SIG-M5 treated with dmso at 0.1 percent for 504 hours (cell line): ENCODE data around the gene MBNL3.
A peak's percentile ranks its signal among the peaks of the same experiment; 100 is the strongest.

Source experiments
- DNase-seq: peaks from one replicate; lab custom pipeline; 2025; ENCODE audit not compliant: unreplicated experiment; lab: John Stamatoyannopoulos, UW

The MBNL3 gene

DNA sequence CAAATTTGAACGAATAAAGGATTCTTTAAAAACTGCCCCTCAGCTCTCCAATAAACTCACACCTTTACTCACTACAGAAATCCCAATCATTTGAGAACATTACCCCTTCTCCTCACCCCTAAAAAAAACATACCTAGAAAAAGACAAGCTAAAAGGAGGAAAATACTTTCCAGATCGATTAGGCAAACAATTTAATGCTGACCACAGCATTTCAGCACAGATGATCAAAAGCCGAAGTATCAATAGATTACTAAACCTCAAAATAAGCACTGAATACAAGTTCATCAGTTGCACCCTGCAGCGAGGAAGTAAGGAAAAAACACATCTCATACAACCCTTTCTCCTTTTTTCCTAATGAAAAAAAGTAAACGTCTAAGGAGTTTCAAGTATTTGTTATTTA is 65.5 kb downstream of the MBNL3 start:
- no peak for DNase-seq

DNA sequence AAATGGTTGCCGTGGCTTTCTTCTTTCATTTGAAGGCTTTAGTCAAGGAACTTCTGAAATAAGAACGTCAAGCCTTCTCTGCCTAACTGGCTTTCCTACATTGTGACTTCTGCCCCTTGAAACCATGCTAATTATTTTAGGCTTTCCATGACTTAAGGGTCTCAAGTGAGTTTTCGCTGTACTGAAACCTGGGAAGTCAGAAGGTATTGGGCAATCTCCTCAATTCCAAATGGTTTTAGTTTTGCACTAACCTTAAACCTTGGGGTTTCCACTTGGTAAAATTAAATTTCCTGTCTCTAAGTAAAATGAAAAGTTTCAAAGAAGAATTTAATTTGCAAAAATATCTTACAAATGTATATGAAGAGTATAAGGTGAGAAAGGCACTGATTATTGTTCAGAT is 73.8 kb downstream of the MBNL3 start:
- DNase-seq: no peak

DNA sequence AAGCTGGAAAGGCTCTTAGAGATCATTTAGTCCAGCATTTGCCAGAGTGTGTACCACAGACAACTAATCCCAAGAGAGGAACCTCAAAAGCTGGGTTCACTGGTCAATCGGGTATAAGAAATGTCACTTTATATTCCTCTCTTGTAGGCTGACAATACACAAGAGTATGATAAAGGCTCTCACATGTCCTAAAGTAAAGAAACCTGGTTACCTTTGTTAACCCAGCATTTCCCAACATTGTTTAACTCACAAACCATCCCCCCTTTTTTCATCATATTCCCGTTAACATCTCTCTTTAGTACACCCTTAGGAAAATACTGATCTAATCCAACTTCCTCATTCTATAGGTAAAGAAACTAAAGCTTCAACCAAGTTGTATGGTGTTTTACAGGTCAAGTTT is 74.4 kb downstream of the MBNL3 start:
- no peak for DNase-seq

DNA sequence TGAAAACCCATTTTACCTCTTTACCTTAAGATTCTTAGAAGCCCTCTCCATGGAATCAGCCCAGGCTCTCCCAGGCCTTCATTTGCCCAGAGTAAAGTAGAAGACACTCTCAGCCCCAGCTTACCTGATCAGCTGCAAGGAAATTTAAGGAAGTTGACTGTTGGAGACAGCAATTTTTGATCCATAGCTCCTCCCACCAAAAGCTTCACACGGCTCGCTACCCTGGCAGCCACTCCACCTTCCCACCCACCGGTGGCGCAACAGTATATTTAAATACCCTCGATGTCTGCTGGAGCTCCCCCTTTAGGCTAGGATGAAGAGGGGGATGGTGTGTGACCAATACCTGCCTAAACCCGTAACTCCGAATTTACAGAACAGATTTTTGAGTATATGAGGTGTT is 75.4 kb downstream of the MBNL3 start:
- DNase-seq: no peak

DNA sequence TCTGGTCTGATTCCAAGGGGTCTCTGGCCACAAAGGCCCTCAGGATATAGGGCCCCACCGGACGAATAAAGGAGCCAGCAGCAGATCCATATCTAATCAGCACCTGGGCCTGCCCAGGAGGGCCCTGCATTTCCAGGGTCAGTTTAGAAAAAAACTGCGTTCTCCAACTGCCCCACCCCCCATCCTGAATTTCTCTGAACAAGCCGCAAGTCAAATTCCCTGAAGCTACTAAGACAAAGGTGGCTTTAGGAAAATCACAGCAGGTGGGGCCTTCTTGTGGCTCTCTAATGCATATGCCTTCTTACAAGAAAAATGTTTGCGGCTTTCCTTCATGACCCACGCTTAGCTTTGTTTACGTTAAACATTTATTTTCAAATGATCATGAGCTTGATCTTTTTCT is 76.6 kb downstream of the MBNL3 start:
- DNase-seq: no peak

DNA sequence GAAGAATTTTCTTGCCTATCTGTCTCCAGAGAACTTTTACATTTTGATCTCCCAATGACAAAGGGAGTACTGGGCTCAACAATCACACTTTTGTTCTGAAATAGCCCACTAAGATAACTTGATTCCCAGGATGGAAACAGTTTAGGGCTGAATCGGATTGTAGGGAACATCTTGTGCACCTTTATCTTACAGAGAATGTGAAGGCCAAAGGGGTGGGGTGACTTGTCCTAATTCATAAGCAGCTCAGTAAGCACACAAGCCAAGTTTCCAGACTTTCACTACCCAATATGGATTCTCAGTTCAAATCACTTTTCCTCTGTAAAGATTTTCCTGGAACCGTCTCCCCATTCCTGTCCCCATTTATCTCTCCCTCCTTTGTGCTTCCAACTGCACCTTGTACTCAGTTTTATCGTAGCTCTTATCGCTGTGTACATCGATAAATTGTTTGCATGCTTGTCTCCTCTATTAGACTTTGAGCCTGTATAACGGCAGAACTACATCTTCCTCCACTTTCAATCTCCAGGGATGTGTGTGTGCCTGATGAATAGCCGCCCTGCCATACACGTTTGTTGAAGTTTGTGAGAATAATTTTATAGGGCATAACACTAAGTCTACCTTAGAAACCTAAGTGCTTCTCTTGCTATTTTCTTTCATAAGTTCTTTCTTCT is 77.4 kb downstream of the MBNL3 start:
- no peak for DNase-seq

DNA sequence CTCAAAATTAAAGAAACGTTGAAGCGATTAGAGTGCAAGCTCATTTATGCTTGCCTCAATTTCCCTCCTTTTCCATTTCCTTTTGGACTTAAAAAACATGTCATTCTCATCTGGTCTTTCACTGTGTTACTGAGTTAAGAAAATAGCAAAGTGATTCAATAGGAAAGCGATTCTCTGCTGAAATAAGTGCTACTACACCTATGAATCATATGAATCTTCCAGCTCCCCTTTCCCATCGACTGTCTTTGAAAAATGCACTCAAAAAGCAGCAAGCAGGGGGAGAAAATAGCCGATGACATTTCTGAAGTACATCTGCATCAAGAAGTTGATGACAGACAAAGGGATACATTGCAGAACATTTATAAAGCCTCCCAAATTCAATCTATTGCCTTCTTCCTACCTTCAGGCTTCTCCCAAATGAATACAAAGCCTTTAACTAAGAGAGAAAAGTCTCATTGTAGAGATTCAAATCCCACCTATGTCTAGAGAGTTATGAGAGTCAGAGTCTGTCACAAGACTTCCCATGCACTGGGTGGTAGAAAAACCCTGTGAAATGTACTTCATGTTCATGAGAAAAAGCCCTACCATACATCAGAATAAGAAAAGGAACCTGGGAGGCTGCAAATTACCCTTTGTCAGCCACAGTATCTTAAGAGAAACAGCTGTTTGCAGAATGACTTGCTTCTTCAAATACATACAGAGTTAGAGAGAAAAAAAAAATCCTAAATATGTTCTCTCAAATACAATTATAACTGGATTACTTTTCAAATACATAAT is 78.9 kb downstream of the MBNL3 start:
- DNase-seq: no peak

DNA sequence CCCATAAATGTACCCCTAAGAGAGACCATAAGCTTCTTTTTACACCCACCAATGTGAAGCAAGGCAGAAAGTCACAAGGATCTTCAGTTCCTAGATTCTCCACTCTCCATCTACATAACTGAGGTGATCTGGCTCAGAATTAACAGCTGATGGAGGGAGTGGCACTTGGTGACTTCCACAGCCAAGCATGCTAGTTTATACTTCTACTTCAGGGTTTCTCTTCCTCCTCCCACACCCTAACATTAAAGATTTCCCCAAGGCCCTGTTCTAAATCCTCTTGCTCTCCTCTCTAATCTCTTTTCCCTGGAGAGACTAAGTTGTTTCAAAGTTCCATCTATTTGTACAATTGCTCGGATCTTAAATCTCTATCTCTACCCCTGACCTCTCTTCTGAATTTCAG is 81.1 kb downstream of the MBNL3 start:
- no peak for DNase-seq

DNA sequence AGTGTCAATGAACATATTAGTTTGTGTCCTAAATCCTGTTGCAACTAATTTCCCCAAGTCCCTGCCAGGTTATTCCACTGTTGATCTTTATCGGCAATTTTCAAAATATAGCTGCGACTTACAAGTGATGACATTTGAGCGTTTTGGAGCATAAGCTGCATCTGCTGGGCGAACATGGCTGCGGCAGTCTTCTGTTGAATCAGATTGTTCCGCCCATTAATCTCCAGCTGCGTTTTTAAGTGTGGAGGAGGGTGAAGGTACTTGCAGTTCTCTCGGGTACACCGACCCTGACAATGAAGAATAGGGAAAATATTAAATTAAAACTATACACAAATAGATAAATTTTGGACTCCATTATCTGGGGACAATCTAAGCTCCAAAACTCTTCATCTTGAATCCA is 82.7 kb downstream of the MBNL3 start:
- no peak for DNase-seq

DNA sequence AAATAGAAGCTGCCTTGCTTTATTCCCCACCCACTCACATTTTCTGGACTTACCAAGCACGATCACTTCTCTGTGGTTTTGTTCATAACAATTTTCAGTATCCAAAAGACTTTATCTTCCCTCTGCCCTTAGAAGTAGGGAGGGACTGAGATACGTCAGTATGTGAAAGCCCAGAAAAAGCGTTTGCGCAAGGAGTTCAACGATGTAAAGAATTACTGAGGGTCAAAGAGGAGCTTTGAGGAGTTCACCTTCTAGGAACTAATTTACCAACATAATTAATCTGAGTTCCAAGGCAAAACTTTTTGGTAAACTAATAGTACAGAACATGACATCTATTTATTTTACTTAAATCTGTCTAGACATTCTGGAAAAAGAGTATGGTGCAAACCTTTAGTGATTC is 84.6 kb downstream of the MBNL3 start:
- no peak for DNase-seq

DNA sequence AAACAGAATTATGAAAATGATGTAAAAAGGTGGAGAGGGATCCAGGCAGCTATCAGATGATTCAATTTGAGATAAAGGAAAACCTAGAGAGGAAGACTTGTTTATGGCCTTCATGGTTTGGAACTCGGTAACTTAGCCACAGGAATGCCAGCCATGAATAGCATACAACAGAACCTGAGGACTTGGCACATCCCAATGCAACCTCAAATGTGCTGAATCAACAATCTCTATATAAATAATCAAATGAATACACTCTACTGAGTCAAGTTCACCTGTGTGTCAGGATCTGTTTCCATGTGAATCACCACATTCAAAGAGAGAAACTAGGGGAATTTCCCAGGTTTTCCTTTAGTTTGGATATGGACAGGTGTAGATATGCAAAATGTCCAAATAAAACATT is 86.9 kb downstream of the MBNL3 start:
- DNase-seq: peak; percentile 12

DNA sequence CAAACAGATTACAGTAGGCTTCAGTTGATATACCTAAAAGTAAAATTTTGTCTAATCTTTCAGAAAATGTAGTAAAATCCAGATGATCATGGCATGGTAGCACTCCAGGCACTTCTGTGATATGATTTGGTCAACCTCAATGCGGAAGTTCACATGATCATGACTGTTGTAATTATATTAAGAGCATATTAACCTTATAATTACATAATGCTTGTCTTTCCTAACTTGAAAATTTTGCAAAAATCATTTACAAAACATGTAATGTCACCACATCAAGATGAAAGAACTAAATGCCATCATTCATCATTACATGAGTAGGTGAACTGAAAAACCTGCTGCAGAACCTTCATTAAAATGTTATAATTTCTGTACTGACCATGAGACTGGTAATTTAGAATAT is 88.1 kb downstream of the MBNL3 start:
- DNase-seq: no peak

DNA sequence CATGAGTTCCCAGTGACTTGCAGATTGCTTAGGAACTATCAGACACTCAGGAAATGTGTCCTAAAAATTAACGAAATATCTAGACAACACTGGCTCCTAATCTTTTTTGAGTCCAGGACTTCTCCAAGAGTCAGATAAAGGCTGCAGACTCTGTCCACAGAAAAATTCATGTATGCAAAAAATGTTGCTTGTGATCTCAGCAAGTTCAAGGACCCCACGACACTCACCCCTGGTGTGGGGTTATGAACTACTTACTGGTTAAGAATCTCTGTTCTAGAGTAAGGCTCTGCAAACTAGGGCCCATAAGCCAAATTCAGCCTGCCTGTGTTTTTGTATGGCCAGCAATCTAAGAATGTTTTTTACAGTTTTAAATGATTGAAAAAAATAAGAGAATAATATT is 93.2 kb downstream of the MBNL3 start:
- no peak for DNase-seq

DNA sequence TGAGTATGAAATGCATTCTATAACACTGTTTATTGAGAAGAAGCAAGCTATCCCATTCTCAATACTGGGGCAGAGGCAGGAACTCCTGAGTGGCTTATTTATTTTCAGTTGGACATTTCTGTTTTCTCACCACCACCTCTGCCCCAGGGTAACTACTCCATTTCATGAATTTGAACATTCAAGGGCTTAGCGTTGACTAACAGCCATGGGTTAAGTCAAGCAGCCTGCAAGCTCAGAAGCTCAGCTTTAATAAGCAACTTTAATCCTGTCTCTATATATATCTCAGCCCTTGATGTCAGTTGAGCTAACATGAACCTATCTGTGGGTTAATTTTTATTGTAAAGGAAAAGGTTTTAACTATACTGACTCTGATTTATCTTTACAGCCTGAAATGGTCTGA is 93.8 kb downstream of the MBNL3 start:
- DNase-seq: no peak

DNA sequence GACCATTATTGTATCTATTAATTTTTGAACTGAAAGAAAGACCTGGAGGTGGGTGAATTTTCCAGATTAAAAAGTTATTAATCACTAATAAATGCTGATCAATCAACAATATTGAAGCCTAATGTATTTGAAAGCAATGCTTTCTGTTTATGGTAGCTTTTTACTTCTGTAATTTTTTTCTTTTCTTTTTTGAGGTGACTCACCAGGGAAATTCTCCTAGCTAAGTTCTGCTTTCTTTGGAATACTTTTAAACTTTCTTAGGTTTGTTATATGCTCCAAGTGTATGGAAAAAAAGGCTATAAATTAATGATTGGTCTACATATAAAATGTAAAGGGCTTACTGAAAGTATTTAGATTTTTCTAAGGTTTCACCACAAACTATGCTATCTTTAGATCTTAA is 94.2 kb downstream of the MBNL3 start:
- no peak for DNase-seq

DNA sequence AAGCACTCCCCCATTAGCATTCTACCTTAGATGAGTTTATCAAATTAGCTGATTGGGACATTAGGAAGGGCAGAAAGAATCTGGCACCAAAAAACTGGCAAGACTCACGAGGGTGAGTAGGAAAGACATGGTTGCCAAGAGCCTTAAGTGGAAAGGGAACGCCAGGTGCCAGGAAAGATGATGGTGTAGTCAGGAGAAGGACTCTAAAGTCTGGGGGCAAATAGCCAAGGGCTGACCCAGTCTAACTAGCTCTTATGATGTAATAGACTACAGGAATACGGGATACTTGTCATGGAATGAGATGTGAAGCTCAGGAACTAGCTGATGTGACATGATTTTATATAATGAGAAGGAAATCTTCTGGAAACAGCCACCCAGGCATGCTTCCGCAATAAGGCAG is 94.8 kb downstream of the MBNL3 start:
- no peak for DNase-seq

DNA sequence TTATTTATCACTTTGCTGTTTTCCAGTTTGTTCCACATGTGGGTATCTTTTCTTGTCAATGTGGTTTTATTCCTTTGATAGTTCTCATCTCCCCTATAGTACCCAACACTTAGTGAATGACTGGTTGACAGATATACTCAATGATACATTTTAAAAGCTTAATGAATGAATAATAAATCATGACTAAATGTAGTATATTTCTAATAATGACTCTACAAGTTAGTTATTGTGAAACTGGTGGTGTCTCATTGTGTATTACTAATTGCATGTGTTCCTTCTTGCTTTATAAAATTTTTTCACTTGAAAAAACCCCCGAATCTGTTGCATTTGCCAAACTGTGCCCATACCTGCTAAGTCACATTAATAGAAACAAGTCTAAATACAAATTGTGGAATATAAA is 95.4 kb downstream of the MBNL3 start:
- DNase-seq: no peak

DNA sequence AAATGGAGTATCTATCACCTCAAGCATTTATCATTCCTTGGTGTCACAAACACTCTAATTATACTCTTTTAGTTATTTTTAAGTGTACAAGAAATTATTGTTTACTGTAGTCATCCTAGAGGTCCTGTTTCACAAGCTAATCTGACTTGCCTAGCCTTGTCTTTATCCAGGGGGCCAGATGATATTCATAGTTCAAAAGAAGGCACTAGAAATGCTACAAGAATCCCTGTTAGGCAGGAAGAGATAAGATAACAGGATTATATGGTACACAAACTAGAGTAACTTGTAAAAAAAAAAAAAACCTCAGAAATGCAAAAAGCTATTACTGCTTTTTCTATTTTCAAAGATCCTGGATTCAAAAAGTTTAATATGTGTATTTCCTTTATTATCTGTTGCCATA is 95.8 kb downstream of the MBNL3 start:
- DNase-seq: no peak

DNA sequence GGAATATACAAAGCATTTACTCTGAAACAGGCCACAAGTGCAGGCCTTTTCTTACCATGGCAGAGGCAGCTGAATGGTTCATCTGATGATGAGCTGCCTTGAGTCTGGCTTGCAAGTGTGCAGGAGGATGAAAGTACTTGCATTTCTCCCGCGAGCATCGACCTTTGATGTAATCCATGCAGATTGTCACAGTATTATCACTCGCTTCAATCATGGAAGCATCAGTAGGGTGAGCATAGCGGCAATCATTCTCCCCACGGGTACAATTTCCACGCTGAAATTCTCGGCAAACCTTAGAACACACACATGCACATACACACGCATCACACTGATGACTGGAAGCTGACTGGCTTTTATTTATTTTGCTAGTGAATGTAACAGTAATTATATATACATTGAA is 98.0 kb downstream of the MBNL3 start:
- DNase-seq: no peak

DNA sequence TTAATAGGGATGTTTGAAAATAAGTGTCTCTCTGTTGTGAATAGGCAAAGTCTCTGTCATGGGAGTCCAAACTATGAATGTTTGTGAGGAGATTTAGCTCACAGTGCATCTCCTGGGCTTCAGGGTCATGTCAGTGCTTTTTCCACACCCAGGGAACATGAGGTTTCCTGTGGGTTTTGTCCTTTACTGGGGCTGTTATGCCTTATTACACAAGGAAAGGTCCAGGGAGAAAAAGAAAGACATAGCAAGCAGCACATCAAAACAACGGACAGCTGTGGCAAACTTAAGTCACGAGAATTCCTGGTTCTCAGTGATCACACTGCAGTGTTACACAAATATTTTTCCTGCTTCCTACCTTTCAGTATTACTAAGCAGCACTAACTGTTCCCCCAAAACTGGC is 99.4 kb downstream of the MBNL3 start:
- no peak for DNase-seq

DNA sequence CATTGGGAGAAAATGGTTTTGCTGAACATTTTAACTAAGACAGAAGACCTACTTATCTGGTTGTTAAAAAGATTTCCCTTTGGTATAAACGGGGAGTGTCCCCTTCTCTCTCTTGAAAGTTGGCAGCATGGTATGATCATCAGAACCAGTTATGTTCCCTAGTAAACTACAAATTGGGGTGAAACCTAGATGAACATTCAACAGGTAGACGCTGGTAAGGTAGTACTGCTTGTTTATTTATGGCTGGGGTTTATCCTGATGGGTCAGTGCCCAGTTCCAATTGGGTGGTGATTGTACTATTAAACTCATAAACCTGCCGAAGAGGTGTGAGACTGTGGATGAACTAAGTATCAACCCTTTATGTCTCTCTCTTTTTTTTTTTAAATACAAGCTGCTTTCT is 100.5 kb downstream of the MBNL3 start:
- no peak for DNase-seq

DNA sequence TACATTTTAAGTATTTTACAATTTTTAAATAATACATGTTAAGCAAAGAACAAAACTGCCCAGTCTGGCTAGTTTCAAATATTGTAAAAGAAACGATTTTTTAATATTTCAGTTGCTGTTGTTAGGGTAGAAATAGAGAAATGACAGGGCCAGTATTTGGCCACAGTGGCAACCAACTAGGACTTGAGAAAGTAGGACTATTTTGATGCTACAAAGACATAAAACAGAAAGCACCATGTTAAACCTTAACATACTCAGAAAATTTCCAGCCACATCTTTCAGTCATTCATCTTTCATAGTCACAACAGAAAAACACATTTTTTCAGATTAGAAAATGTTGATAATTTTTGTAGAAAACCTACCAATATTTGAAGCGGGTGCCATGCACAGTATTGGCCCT is 104.5 kb downstream of the MBNL3 start:
- no peak for DNase-seq

DNA sequence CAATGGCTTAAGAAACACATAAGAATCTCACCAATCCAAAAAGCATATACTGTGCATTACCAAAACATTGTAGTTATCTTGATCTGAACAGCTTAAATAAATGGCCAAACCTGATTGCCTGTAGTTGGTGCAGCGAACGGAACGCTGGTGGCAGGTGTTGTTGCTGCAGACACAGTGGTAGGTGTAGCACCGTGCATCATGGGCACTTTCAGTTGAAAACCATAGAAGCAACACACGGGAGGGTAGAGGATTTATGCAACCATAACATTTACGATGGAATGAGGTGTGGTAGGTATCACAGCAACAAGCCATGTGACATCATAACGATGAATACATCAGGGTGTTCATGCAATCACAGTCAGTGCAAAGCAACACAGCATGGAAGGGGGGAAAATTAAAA is 106.8 kb downstream of the MBNL3 start:
- DNase-seq: no peak
